K562 (cell line): ENCODE data around the gene IP6K2. TPM values are rescaled to one million over a fixed set of nuclear protein-coding genes. Genes with fewer than 3 reads are reported as not detected.

Experiments
- CHCHD3 ChIP-seq: fragments of 250-450 bp; sonication (Bioruptor Pico); IDR thresholded peaks from 2 replicates; pipeline ENCODE4 v2.1.2; 2022; ENCODE audit warnings: mild to moderate bottlenecking
- DLX4 ChIP-seq: fragments of 250-450 bp; sonication (Bioruptor Pico); IDR thresholded peaks from 2 replicates; pipeline ENCODE4 v1.6.1; 2021; ENCODE audit warnings: mild to moderate bottlenecking
- EWSR1 ChIP-seq: fragments of 450-650 bp; IDR thresholded peaks from 2 replicates; pipeline ENCODE4 v1.6.1; 2018; ENCODE audit warnings: borderline replicate concordance, mild to moderate bottlenecking, low read depth, moderate library complexity; ENCODE audit not compliant: partially characterized antibody
- EZH2 ChIP-seq: IDR thresholded peaks from 2 replicates; pipeline ENCODE4 v1.6.1; 2012; ENCODE audit warnings: low read depth, mild to moderate bottlenecking, inconsistent platforms, low read length, borderline replicate concordance
- FUS ChIP-seq: fragments of 200-400 bp; formaldehyde crosslinking; optimal IDR thresholded peaks from 2 replicates; pipeline ENCODE3; 2017; ENCODE audit warnings: low read depth, low read length
- GATA2 ChIP-seq: sonication (generic); formaldehyde crosslinking; IDR thresholded peaks from 2 replicates; pipeline ENCODE4 v1.4.0; 2020; ENCODE audit warnings: mild to moderate bottlenecking, missing genetic modification reagents
- GTF2E2 ChIP-seq: fragments of 200-800 bp; sonication (Bioruptor generic); IDR thresholded peaks from 2 replicates; pipeline ENCODE4 v1.6.1; 2016; ENCODE audit warnings: missing genetic modification characterization, missing compliant biosample characterization
- HNRNPUL1 ChIP-seq: fragments of 200-400 bp; formaldehyde crosslinking; IDR thresholded peaks from 2 replicates; pipeline ENCODE4 v1.6.1; 2017; ENCODE audit warnings: low read length
- HOXB6 ChIP-seq: fragments of 250-450 bp; sonication (Bioruptor Pico); IDR thresholded peaks from 2 replicates; pipeline ENCODE4 v1.5.1; 2022; ENCODE audit warnings: mild to moderate bottlenecking, borderline replicate concordance
- LCOR ChIP-seq: sonication (generic); formaldehyde crosslinking; IDR thresholded peaks from 2 replicates; pipeline ENCODE4 v1.8.0; 2022; ENCODE audit warnings: mild to moderate bottlenecking, missing genetic modification reagents
- MAFF ChIP-seq: IDR thresholded peaks from 2 replicates; pipeline ENCODE4 v1.6.1; 2012; ENCODE audit warnings: low read length, improper control_type of control experiment
- MEIS2 ChIP-seq: fragments of 450-650 bp; IDR thresholded peaks from 2 replicates; pipeline ENCODE4 v1.6.1; 2014; ENCODE audit warnings: mild to moderate bottlenecking; ENCODE audit not compliant: partially characterized antibody
- NEUROD1 ChIP-seq: fragments of 150-350 bp; IDR thresholded peaks from 2 replicates; pipeline ENCODE4 v1.6.1; 2014; ENCODE audit warnings: borderline replicate concordance, low read length, low read depth; ENCODE audit not compliant: partially characterized antibody
- RERE ChIP-seq: sonication (generic); formaldehyde crosslinking; IDR thresholded peaks from 2 replicates; pipeline ENCODE4 v1.8.0; 2023; ENCODE audit warnings: missing genetic modification reagents, mild to moderate bottlenecking, borderline replicate concordance
- SMAD1 ChIP-seq: fragments of 150-350 bp; IDR thresholded peaks from 2 replicates; pipeline ENCODE4 v1.6.1; 2014; ENCODE audit warnings: low read length, low read depth; ENCODE audit not compliant: partially characterized antibody
- SNRNP70 ChIP-seq: fragments of 200-400 bp; formaldehyde crosslinking; optimal IDR thresholded peaks from 2 replicates; pipeline ENCODE3; 2017; ENCODE audit warnings: low read depth, low read length
- THRB ChIP-seq: fragments of 450-650 bp; formaldehyde crosslinking; conservative IDR thresholded peaks from 2 replicates; pipeline ENCODE4 v1.4.0; 2022; ENCODE audit warnings: mild to moderate bottlenecking, missing genetic modification characterization
- ZBTB7A ChIP-seq: IDR thresholded peaks from 2 replicates; pipeline ENCODE4 v1.6.1; 2011; ENCODE audit warnings: low read depth, mild to moderate bottlenecking, low read length, moderate library complexity, borderline replicate concordance; ENCODE audit not compliant: control insufficient read depth
- ZC3H4 ChIP-seq: sonication (generic); formaldehyde crosslinking; IDR thresholded peaks from 2 replicates; pipeline ENCODE4 v1.9.0; 2021; ENCODE audit warnings: missing genetic modification reagents, borderline replicate concordance
- ZNF184 ChIP-seq: sonication (generic); formaldehyde crosslinking; IDR thresholded peaks from 2 replicates; pipeline ENCODE4 v1.5.0; 2020; ENCODE audit warnings: missing genetic modification reagents
- ZNF232 ChIP-seq: sonication (generic); formaldehyde crosslinking; IDR thresholded peaks from 2 replicates; pipeline ENCODE4 v1.8.0; 2022; ENCODE audit warnings: mild to moderate bottlenecking, missing genetic modification reagents
- ZNF57 ChIP-seq: fragments of 450-650 bp; formaldehyde crosslinking; IDR thresholded peaks from 2 replicates; pipeline ENCODE4 v1.4.0; 2020; ENCODE audit warnings: mild to moderate bottlenecking, moderate library complexity
- polyA plus RNA-seq, 8 experiments: library from polyadenylated mRNA; depleted of rRNA in 4 of 8; stranded (reverse) in 5 of 8; unstranded in 3 of 8; fragments of >200 nt; fragmentation: Nextera tagmentation in 2 of 8; fragmentation: Illumina TruSeq in 1 of 8; extraction: Ambion mirVana in 2 of 8; extraction: Trizol in 1 of 8; gene quantifications; 2 replicates each; pipeline versions ENCODE4 v1.2.1 to v1.2.3, GENCODE V29; 2011 to 2014; ENCODE audit warnings: inconsistent platforms in 1 of 8, missing spikeins in 1 of 8
- total RNA-seq, 7 experiments: library from RNA; depleted of rRNA in 6 of 7; stranded (reverse); fragments of >200 nt in 6 of 7; fragmentation: Illumina TruSeq in 2 of 7; extraction: Trizol in 2 of 7; gene quantifications; 2 replicates each; pipeline versions ENCODE4 v1.2.1 to v1.2.3, GENCODE V29; 2011 to 2021; ENCODE audit warnings: low replicate concordance in 1 of 7

IP6K2 gene
- total and polyA plus RNA-seq, 9 of the 15 experiments (the other 6 are each of a cell fraction or from before 2014, with no cell fraction given): 19.6 to 78.1 (median 48.0) TPM

- TF ChIP-seq DLX4 (CRISPR knock-in tag) (no peak), ZNF232 (no peak; the same call in 1 of the 2 replicates), HNRNPUL1 (no peak), GATA2 (CRISPR knock-in tag) (no peak), SMAD1 (no peak), CHCHD3 (CRISPR knock-in tag) (no peak), HOXB6 (CRISPR knock-in tag) (no peak), ZNF184 (CRISPR knock-in tag) (no peak), EWSR1 (no peak), SNRNP70 (no peak), EZH2 (no peak), GTF2E2 (no peak), MEIS2 (no peak), ZC3H4 (CRISPR knock-in tag) (no peak), FUS (no peak), THRB (CRISPR knock-in tag) (0 out of 2 replicates have a peak, but pooled peaks have one; percentile 15), RERE (CRISPR knock-in tag) (no peak), ZBTB7A (no peak), MAFF (no peak), NEUROD1 (no peak), LCOR (CRISPR knock-in tag) (no peak), ZNF57 (CRISPR knock-in tag) (no peak)
These were observed 54.1 kb downstream of the IP6K2 start, which contains the start of gene CELSR3 (continued) for GRCh38 chr3:48662753-48663488.
